Esophagus muscularis mucosa (tissue), 4 donors: ENCODE results near the gene ZNF629. TPM values are rescaled to one million over a fixed set of nuclear protein-coding genes. Genes with fewer than 3 reads are reported as not detected.

Experiments
- DNase-seq: peaks from one replicate; pipeline ENCODE4 v3.0.0-alpha.2; 2017; ENCODE audit errors: extremely low spot score
- H3K27ac ChIP-seq, 4 donors: fragments of 200-600 bp; sonication (generic); replicated peaks in 1 of 4; 1 replicate in 3 of 4; 2 replicates in 1 of 4; pipeline ENCODE4 v1.5.1; 2016 to 2019; ENCODE audit warnings: mild to moderate bottlenecking in 1 of 4
- H3K27me3 ChIP-seq, 4 donors: fragments of 200-600 bp; sonication (generic); one replicate each; pipeline versions ENCODE4 v1.5.1 to v1.6.0; 2016 to 2019
- H3K36me3 ChIP-seq, 4 donors: fragments of 200-600 bp; sonication (generic); one replicate each; pipeline ENCODE4 v1.5.1; 2016 to 2019
- H3K4me1 ChIP-seq, 4 donors: fragments of 200-600 bp; sonication (generic); one replicate each; pipeline ENCODE4 v1.5.1; 2016 to 2019
- H3K4me3 ChIP-seq, 4 donors: fragments of 200-600 bp; sonication (generic); 1 replicate in 2 of 4; 2 replicates in 2 of 4; pipeline ENCODE4 v1.5.1; 2016 to 2019; ENCODE audit warnings: mild to moderate bottlenecking in 4 of 4, moderate library complexity in 1 of 4
- H3K9me3 ChIP-seq, 4 donors: fragments of 200-600 bp; sonication (generic); 1 replicate in 3 of 4; 2 replicates in 1 of 4; pipeline ENCODE4 v1.5.1; 2016 to 2019
- EP300 ChIP-seq: sonication (generic); formaldehyde crosslinking; IDR thresholded peaks from one replicate; pipeline ENCODE4 v1.6.1; 2017; ENCODE audit warnings: antibody characterized with exemption
- POLR2A ChIP-seq: fragments of 450-650 bp; IDR thresholded peaks from one replicate; pipeline ENCODE4 v1.6.1; 2017; ENCODE audit warnings: antibody characterized with exemption, moderate library complexity, mild to moderate bottlenecking, low read depth
- POLR2AphosphoS5 ChIP-seq, 2 donors: sonication (generic); formaldehyde crosslinking; IDR thresholded peaks; one replicate each; pipeline ENCODE4 v1.6.1; 2017; ENCODE audit warnings: antibody characterized with exemption in 2 of 2
- WGBS: methylation state at CpG from one replicate; pipeline ENCODE4 v1.1.5; 2018; 5-methylcytosine and 5-hydroxymethylcytosine counted together
- intact Hi-C: fragments of 100-400 bp; cut with DNase I; formaldehyde crosslinking; loops from one replicate; pipeline ENCODE4 v1.15.1; 2023
- total RNA-seq, 4 donors: library from RNA; depleted of rRNA; stranded (reverse); fragments of >200 nt; gene quantifications; one replicate each; pipeline versions ENCODE4 v1.1.0 to v1.2.1, GENCODE V29; 2016
- TF ChIP-seq, protein P1 (sequence below), 3 experiments: fragments of 200-600 bp in 2 of 3; fragments of 450-650 bp in 1 of 3; sonication (generic) in 2 of 3; IDR thresholded peaks; one replicate each; pipeline ENCODE4 v1.5.1; 2017 to 2019; ENCODE audit warnings: antibody characterized with exemption in 3 of 3, mild to moderate bottlenecking in 2 of 3, moderate library complexity in 1 of 3

Gene ZNF629
- total RNA-seq, 4 donors from 2014 or later = 10.4 to 17.1 (median 15.4) TPM

DNA sequence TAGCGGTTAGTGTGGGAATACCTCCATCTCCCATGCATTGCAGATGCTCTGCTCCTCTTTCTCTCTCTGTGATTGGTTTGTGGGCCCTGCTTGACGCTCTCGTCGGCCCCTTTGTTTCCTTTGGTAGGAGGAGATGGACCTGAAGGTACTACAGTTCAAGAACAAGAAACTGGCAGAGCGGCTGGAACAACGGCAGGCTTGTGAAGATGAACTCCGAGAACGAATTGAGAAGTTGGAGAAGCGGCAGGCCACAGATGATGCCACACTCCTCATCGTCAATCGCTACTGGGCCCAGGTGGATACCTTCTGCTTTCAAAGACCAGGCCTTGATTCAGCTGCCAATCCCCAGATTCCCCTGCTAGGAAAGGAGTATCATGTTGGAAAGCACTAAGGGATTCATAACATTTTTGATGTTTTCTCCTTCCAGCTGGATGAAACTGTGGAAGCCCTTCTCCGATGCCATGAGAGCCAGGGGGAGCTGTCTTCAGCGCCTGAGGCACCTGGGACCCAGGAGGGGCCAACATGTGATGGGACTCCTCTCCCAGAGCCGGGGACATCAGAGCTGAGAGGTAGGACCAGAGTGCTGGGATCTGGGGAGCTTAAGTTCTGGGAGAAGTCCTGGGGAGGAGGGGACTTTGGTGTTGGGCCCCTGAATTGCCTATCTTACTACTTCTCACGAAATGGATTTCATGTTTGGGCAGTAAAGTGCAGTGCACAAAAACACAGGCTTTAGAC, 23.8 kb downstream of the ZNF629 start:
- Histone ChIP-seq H3K4me3 (peak overlapping the region; percentile 78 to 90 (median 84)), H3K27ac (peak overlapping the region; percentile 88 to 96 (median 94)), H3K36me3 (peaks cover 44 to 60% (median 56%) of the 10 kb centered on the region in 4 donors), H3K4me1 (peaks cover 31 to 39% (median 33%) of the 10 kb centered on the region in 4 donors), H3K27me3 (no peaks in the 10 kb centered on the region), H3K9me3 (no peaks in the 10 kb centered on the region)
- no peak for TF ChIP-seq EP300
- TF ChIP-seq, protein P1, sequence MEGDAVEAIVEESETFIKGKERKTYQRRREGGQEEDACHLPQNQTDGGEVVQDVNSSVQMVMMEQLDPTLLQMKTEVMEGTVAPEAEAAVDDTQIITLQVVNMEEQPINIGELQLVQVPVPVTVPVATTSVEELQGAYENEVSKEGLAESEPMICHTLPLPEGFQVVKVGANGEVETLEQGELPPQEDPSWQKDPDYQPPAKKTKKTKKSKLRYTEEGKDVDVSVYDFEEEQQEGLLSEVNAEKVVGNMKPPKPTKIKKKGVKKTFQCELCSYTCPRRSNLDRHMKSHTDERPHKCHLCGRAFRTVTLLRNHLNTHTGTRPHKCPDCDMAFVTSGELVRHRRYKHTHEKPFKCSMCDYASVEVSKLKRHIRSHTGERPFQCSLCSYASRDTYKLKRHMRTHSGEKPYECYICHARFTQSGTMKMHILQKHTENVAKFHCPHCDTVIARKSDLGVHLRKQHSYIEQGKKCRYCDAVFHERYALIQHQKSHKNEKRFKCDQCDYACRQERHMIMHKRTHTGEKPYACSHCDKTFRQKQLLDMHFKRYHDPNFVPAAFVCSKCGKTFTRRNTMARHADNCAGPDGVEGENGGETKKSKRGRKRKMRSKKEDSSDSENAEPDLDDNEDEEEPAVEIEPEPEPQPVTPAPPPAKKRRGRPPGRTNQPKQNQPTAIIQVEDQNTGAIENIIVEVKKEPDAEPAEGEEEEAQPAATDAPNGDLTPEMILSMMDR (IDR thresholded peaks at IDR 0.05) = no peak
- no peak for TF ChIP-seq POLR2AphosphoS5 (IDR thresholded peaks at IDR 0.05)
- no peak for TF ChIP-seq POLR2A
- intact Hi-C loops = no loop called here
- no peak for DNase-seq
- WGBS = 67% methylated on average over 15 of the region's 15 CpGs

DNA sequence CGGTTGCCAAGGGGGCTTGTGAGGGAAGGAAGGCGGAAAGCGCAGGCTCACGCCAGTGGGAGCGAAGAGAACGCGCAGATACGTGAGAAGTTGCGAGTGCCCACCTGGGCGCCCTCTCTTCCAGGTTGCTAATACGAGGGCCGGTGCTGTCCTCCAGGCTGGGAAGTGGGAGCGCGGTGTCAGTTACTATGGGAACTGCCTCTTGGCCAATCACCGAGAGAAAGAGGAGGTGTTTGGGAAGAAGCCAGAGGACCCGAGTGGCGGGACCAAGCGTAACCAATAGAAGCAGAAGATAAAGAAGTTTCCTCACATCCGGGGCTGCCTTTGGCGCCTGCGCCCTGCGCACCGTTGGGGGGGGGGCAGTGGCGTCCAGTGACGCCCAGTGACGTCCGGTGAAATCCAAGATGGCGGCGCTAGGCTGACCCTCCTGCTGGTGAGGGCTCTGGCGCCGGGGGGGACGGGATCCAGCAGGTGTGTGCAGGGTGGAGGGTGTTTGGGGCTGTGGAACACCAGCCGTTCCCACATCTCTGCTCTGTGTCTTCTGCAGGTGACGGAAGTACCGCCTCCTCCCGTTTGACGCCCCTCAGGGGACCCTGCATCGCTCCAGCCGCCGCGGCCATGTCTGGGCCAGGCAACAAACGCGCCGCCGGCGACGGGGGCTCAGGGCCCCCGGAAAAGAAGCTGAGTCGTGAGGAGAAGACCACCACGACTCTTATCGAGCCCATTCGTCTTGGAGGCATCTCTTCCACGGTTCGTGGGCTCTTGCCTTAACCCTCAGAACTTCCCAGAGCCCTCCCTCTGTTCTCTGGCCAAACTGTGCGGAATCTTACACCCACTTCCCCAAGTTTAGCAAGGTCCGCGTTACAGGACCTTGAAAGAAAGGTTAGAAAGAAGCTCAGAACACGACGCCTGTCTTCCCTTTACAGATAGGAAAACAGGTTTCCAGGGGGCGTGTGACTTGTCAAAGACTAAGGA, 24.8 kb downstream of the ZNF629 start, which contains the start of the genes CFAP119 and RNF40:
Gene CFAP119 (minus strand): TSS at position 135 of the 975 bp plus-strand sequence. CDS start 314 bp downstream, outside the sequence.
Gene RNF40 (plus strand): TSS at position 395 of the 975 bp plus-strand sequence. CDS start 224 bp downstream, at position 619.
- no peaks in the 10 kb centered on the region for H3K27me3 ChIP-seq
- H3K27ac ChIP-seq = peak within 1 kb of the TSS; percentile 88 to 96 (median 94)
- peak; percentile 99 for DNase-seq
- WGBS = under 1% methylated on average over 40 of the region's 60 CpGs
- intact Hi-C loops = no loop called here
- no peaks in the 10 kb centered on the region for H3K9me3 ChIP-seq
- peaks cover 31 to 39% (median 33%) of the 10 kb centered on the region in 4 donors for H3K4me1 ChIP-seq
- peak within 1 kb of the TSS; percentile 78 to 90 (median 84) for H3K4me3 ChIP-seq
- H3K36me3 ChIP-seq = peaks cover 36 to 60% (median 52%) of the 10 kb centered on the region in 4 donors
- peak; percentile 90 for TF ChIP-seq POLR2A
- peak; percentile 95 to 98 for TF ChIP-seq POLR2AphosphoS5 (IDR thresholded peaks at IDR 0.05)
- TF ChIP-seq, protein P1 (IDR thresholded peaks at IDR 0.05) = no peak

DNA sequence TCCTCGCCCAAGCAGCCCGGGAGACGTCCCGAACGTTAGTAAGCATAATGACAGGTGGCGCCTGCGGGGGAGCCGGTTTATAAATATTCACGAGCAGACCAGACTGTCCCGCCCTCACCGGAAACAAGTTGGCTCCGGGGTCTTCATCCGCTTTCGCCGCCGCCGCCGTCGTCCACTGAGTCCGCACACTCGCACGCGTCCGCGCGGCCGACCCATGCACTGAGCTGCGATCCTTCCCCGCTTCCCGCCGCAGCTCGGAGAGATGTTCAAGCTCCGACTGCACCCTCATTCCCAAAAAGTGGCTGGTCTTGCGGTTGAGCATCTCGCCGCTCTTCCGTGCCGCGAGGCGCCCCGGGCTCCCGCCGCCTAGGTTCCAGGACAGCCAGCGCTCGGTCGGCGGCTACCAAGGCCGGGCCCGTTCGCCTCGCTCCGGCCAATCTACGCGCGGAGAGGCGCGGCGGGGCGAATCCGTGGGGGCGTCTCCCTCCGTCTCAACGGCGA, 25.5 kb downstream of the ZNF629 start:
- peak overlapping the region; percentile 88 to 96 (median 94) for H3K27ac ChIP-seq
- intact Hi-C loops = no loop called here
- peaks cover 30 to 39% (median 31%) of the 10 kb centered on the region in 4 donors for H3K4me1 ChIP-seq
- H3K36me3 ChIP-seq = peaks cover 29 to 60% (median 52%) of the 10 kb centered on the region in 4 donors
- no peak for DNase-seq
- H3K4me3 ChIP-seq = peak overlapping the region; percentile 78 to 90 (median 84)
- H3K9me3 ChIP-seq = no peaks in the 10 kb centered on the region
- TF ChIP-seq, protein P1 (IDR thresholded peaks at IDR 0.05) = no peak
- TF ChIP-seq POLR2AphosphoS5 (IDR thresholded peaks at IDR 0.05) (no peak), EP300 (no peak), POLR2A (no peak)
- H3K27me3 ChIP-seq = no peaks in the 10 kb centered on the region
- 1% methylated on average over 23 of the region's 64 CpGs for WGBS

DNA sequence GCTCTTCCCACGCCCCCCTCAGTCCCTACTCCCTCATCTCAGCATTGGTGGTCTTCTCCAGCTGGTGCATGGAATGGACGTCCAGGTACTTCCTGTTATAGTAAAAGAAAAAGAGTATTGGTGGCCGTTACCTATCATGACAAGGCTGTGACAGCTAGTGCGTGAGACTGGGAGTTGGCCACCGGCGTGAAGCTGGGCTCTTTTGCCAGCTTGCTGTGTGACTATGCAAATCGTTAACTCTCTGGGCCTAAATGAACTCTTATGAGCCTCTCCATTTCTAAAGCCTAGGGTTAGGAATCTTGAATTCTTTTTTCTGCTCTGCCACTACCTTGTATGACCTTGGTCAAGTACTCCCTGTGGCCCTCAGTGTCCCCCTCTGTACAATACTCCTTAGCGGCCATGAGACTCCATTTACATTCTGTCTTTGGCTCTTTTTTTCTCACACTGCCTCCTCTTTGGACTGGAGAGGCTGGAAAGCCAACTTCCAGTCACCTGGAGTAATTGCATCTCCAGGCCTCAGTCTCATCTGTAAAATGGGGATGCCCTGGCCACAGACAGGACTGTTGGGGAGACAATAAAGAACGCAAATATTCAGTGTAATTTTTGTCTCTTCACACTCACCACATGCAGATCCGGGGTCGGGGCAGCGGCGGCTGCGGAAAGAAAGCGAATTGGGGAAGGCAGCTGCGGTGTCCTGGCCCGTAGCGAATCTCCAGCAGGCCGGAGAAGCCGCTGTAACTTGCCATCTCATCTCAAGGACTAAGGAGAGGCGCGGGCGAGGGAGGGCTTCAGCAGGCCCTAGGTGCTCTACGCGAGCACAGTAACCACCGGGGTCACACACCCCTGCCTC, 26.2 kb downstream of the ZNF629 start:
- intact Hi-C loops = no loop called here
- H3K36me3 ChIP-seq = peaks cover 22 to 59% (median 52%) of the 10 kb centered on the region in 4 donors
- H3K27ac ChIP-seq = peak overlapping the region; percentile 88 to 96 (median 94)

More for the DNA sequence above, 26.2 kb downstream of the ZNF629 start:
- Histone ChIP-seq H3K9me3 (no peaks in the 10 kb centered on the region), H3K27me3 (no peaks in the 10 kb centered on the region), H3K4me1 (peaks cover 26 to 39% (median 31%) of the 10 kb centered on the region in 4 donors), H3K4me3 (peak overlapping the region; percentile 78 to 90 (median 84))
- DNase-seq = no peak
- TF ChIP-seq, protein P1 (IDR thresholded peaks at IDR 0.05) = no peak
- TF ChIP-seq POLR2A (no peak), EP300 (no peak), POLR2AphosphoS5 (IDR thresholded peaks at IDR 0.05) (no peak)
- 29% methylated on average over 26 of the region's 26 CpGs for WGBS
